HCT116 (cell line): ENCODE results near the gene SYNE1. TPM values are rescaled to one million over a fixed set of nuclear protein-coding genes. Genes with fewer than 3 reads are reported as not detected.

Experiments
- ATAC-seq: fragments of 200-7000 bp; cut with Tn5 transposase; 2 replicates; pipeline ENCODE4 v1.9.1; 2020; ENCODE audit warnings: mild to moderate bottlenecking, moderate library complexity
- BruUV-seq: library from RNA; stranded (reverse); fragments of 400-500 nt; replicated peaks from 2 replicates; lab custom pipeline; 2021; lab: Mats Ljungman, UMichigan
- CTCF ChIA-PET: fragments of 300-600 bp; sonication (Branson Sonifier 250); formaldehyde crosslinking; loops from one replicate; lab custom pipeline; 2021; ENCODE audit warnings: antibody characterized with exemption; lab: Charles Lee
- POLR2A ChIA-PET: fragments of 300-600, 350-600 bp; sonication (Branson Sonifier 250); formaldehyde crosslinking; loops from one replicate; lab custom pipeline; 2021; ENCODE audit warnings: antibody characterized with exemption; lab: Charles Lee
- RAD21 ChIA-PET, 2 experiments: fragments of 300-600 bp; sonication (Branson Sonifier 250); formaldehyde crosslinking; loops; one replicate each; lab custom pipeline; 2023; ENCODE audit warnings: low total read pairs in 2 of 2; ENCODE audit not compliant: uncharacterized antibody in 2 of 2, unreplicated experiment in 2 of 2, low non-redundant PET in 1 of 2; lab: Charles Lee
- DNase-seq: peaks from one replicate; pipeline ENCODE4 v3.0.0-alpha.2; 2010; ENCODE audit warnings: low read depth, low spot score
- H2AFZ ChIP-seq: fragments of 200-600 bp; shearing (Covaris generic), sonication (generic); 2 replicates; pipeline ENCODE4 v1.6.1; 2017; ENCODE audit warnings: low read depth, mixed run types, mixed read lengths, antibody characterized with exemption, low read length; ENCODE audit not compliant: poor library complexity, severe bottlenecking
- H3K27ac ChIP-seq: 2 replicates; pipeline ENCODE4 v1.5.1; 2012; ENCODE audit warnings: low read depth, low read length
- H3K27me3 ChIP-seq: fragments of 200-600 bp; sonication (generic); 2 replicates; pipeline ENCODE4 v1.6.1; 2016; ENCODE audit warnings: mixed run types, low read length, mixed read lengths; ENCODE audit not compliant: insufficient read depth
- H3K36me3 ChIP-seq, 2 experiments: fragments of 200-500 bp in 1 of 2; fragments of 200-600 bp in 1 of 2; sonication (Bioruptor generic) in 1 of 2; sonication (generic) in 1 of 2; 2 replicates each; pipeline versions ENCODE4 v1.5.1 to v1.6.1; 2014 to 2016; ENCODE audit warnings: low read length in 2 of 2, inconsistent platforms in 1 of 2, mixed read lengths in 1 of 2, mixed run types in 1 of 2; ENCODE audit not compliant: insufficient read depth in 2 of 2, control insufficient read depth in 1 of 2
- H3K4me1 ChIP-seq, 2 experiments: fragments of 200-600 bp in 1 of 2; sonication (generic) in 1 of 2; 2 replicates each; pipeline versions ENCODE4 v1.5.1 to v1.6.1; 2012 to 2017; ENCODE audit warnings: low read length in 2 of 2, inconsistent platforms in 1 of 2, mild to moderate bottlenecking in 1 of 2, mixed read lengths in 1 of 2, mixed run types in 1 of 2, moderate library complexity in 1 of 2; ENCODE audit not compliant: insufficient read depth in 2 of 2, control insufficient read depth in 1 of 2
- H3K4me2 ChIP-seq: fragments of 200-600 bp; sonication (generic); 2 replicates; pipeline ENCODE4 v1.6.1; 2017; ENCODE audit warnings: mixed run types, low read length, mixed read lengths
- H3K4me3 ChIP-seq, 2 experiments: fragments of 200-600 bp in 1 of 2; sonication (generic) in 1 of 2; replicated peaks in 1 of 2; 2 replicates each; pipeline ENCODE4 v1.5.1; 2011 to 2016; ENCODE audit warnings: low read length in 2 of 2, control low read depth in 1 of 2, low read depth in 1 of 2, mild to moderate bottlenecking in 1 of 2, mixed read lengths in 1 of 2, mixed run types in 1 of 2
- H3K79me2 ChIP-seq: fragments of 200-600 bp; sonication (generic); 2 replicates; pipeline ENCODE4 v1.6.1; 2017; ENCODE audit warnings: mild to moderate bottlenecking, mixed run types, low read length, moderate library complexity, mixed read lengths; ENCODE audit not compliant: insufficient read depth
- H3K9ac ChIP-seq: fragments of 200-600 bp; sonication (generic); 2 replicates; pipeline ENCODE4 v1.6.1; 2016; ENCODE audit warnings: low read length, mixed read lengths
- H3K9me2 ChIP-seq: fragments of 200-600 bp; sonication (generic), shearing (Covaris generic); 2 replicates; pipeline ENCODE4 v1.6.1; 2017; ENCODE audit warnings: mixed run types, mild to moderate bottlenecking, moderate library complexity; ENCODE audit not compliant: insufficient read depth
- H3K9me3 ChIP-seq, 2 experiments: fragments of 200-500 bp in 1 of 2; fragments of 200-600 bp in 1 of 2; sonication (Bioruptor generic) in 1 of 2; sonication (generic) in 1 of 2; 2 replicates each; pipeline ENCODE4 v1.6.1; 2014 to 2017; ENCODE audit warnings: low read length in 2 of 2, mixed read lengths in 2 of 2, inconsistent platforms in 1 of 2, low read depth in 1 of 2, mild to moderate bottlenecking in 1 of 2, mixed run types in 1 of 2, moderate library complexity in 1 of 2; ENCODE audit not compliant: control insufficient read depth in 1 of 2, insufficient read depth in 1 of 2
- H4K20me1 ChIP-seq: fragments of 200-600 bp; sonication (generic), shearing (Covaris generic); 2 replicates; pipeline ENCODE4 v1.6.1; 2017; ENCODE audit warnings: mixed run types, mild to moderate bottlenecking, moderate library complexity; ENCODE audit not compliant: insufficient read depth
- ATF3 ChIP-seq: IDR thresholded peaks from 2 replicates; pipeline ENCODE4 v1.6.1; 2012
- CBX3 ChIP-seq: IDR thresholded peaks from 2 replicates; pipeline ENCODE4 v1.6.1; 2012; ENCODE audit warnings: low read depth
- CEBPB ChIP-seq: IDR thresholded peaks from 2 replicates; pipeline ENCODE4 v1.6.1; 2012; ENCODE audit warnings: low read depth
- CTCF ChIP-seq, 3 experiments: fragments of 200-600 bp in 1 of 3; sonication (generic) in 1 of 3; IDR thresholded peaks in 2 of 3; conservative IDR thresholded peaks in 1 of 3; 2 replicates each; pipeline ENCODE4 v1.5.1; 2012 to 2017; ENCODE audit warnings: low read depth in 2 of 3, low read length in 2 of 3, antibody characterized with exemption in 1 of 3, borderline replicate concordance in 1 of 3, control low read depth in 1 of 3, mild to moderate bottlenecking in 1 of 3, mixed read lengths in 1 of 3, mixed run types in 1 of 3, moderate library complexity in 1 of 3; ENCODE audit not compliant: insufficient read depth in 1 of 3
- ELF1 ChIP-seq: IDR thresholded peaks from 2 replicates; pipeline ENCODE4 v1.6.1; 2012; ENCODE audit warnings: low read depth, borderline replicate concordance
- EZH2 ChIP-seq: fragments of 200-600 bp; sonication (generic); IDR thresholded peaks from 2 replicates; pipeline ENCODE4 v1.6.1; 2017; ENCODE audit warnings: antibody characterized with exemption, mixed run types
- EZH2phosphoT487 ChIP-seq: fragments of 200-600 bp; IDR thresholded peaks from 2 replicates; pipeline ENCODE4 v1.6.1; 2018; ENCODE audit warnings: antibody characterized with exemption, borderline replicate concordance
- FOSL1 ChIP-seq: IDR thresholded peaks from 2 replicates; pipeline ENCODE4 v1.6.1; 2012; ENCODE audit warnings: low read depth
- JUND ChIP-seq: IDR thresholded peaks from 2 replicates; pipeline ENCODE4 v1.6.1; 2012
- MAX ChIP-seq: IDR thresholded peaks from 2 replicates; pipeline ENCODE4 v1.6.1; 2012
- POLR2A ChIP-seq: IDR thresholded peaks from 2 replicates; pipeline ENCODE4 v1.7.0; 2011; ENCODE audit warnings: borderline replicate concordance; ENCODE audit not compliant: insufficient read depth, insufficient read length; ENCODE audit errors: extremely low read depth
- POLR2AphosphoS5 ChIP-seq: IDR thresholded peaks from 2 replicates; pipeline ENCODE4 v1.6.1; 2011; ENCODE audit warnings: mild to moderate bottlenecking, low read depth, low read length, moderate library complexity
- RAD21 ChIP-seq: IDR thresholded peaks from 2 replicates; pipeline ENCODE4 v1.6.1; 2012; ENCODE audit warnings: low read depth, mild to moderate bottlenecking
- REST ChIP-seq: IDR thresholded peaks from 2 replicates; pipeline ENCODE4 v1.6.1; 2012; ENCODE audit warnings: low read depth
- SIN3A ChIP-seq: IDR thresholded peaks from 2 replicates; pipeline ENCODE4 v1.6.1; 2012; ENCODE audit warnings: low read depth
- SP1 ChIP-seq: IDR thresholded peaks from 2 replicates; pipeline ENCODE4 v1.6.1; 2012; ENCODE audit warnings: low read depth
- SRF ChIP-seq: IDR thresholded peaks from 2 replicates; pipeline ENCODE4 v1.6.1; 2012; ENCODE audit warnings: low read depth
- TCF7L2 ChIP-seq: IDR thresholded peaks from 2 replicates; pipeline ENCODE4 v1.7.0; 2011; ENCODE audit warnings: borderline replicate concordance, inconsistent platforms; ENCODE audit not compliant: insufficient read depth, insufficient read length; ENCODE audit errors: extremely low read depth
- ZBTB33 ChIP-seq: IDR thresholded peaks from 2 replicates; pipeline ENCODE4 v1.6.1; 2011; ENCODE audit warnings: mild to moderate bottlenecking, low read length, moderate library complexity; ENCODE audit not compliant: insufficient replicate concordance; ENCODE audit errors: extremely low read depth
- ZFX ChIP-seq: fragments of 450-650 bp; IDR thresholded peaks from 2 replicates; pipeline ENCODE4 v1.6.1; 2017
- intact Hi-C: fragments of 100-400 bp; cut with micrococcal nuclease; formaldehyde crosslinking; loops from 2 replicates; pipeline ENCODE4 v1.10.0; 2022
- total RNA-seq: library from RNA; stranded (reverse); gene quantifications from one replicate; pipeline ENCODE4 v1.2.1, GENCODE V29; 2021; ENCODE audit not compliant: unreplicated experiment

SYNE1 gene
- total RNA-seq, 1 experiment from 2014 or later = 5.4 TPM

- H3K4me1 ChIP-seq = no peaks in the 10 kb centered on the region
- H3K9me3 ChIP-seq = no peaks in the 10 kb centered on the region
- no peaks in the 10 kb centered on the region for H3K79me2 ChIP-seq
- no peak overlapping the region for H3K4me2 ChIP-seq
- H3K27ac ChIP-seq = no peak overlapping the region
- no peak overlapping the region for H3K9ac ChIP-seq
- DNase-seq (no peak), ATAC-seq (no peak)
- no TSS peak for BruUV-seq
- RAD21 ChIA-PET = no interaction called here
- H3K36me3 ChIP-seq = no peaks in the 10 kb centered on the region
- CTCF ChIA-PET = no interaction called here
- H2AFZ ChIP-seq = no peak overlapping the region
- H3K4me3 ChIP-seq = no peak overlapping the region
- TF ChIP-seq REST (no peak), CEBPB (no peak), CBX3 (no peak), EZH2phosphoT487 (no peak), ZBTB33 (no peak), EZH2 (no peak), CTCF (IDR thresholded peaks at IDR 0.05 in 2 of 3, conservative IDR thresholded peaks at IDR 0.05 in 1 of 3; ENCODE audit: borderline replicate concordance in 1 of 3, insufficient read depth in 1 of 3, low read depth in 2 of 3, low read length in 2 of 3) (no peak), ZFX (no peak), POLR2AphosphoS5 (no peak), SP1 (no peak), RAD21 (no peak), JUND (no peak), POLR2A (no peak), MAX (no peak), SRF (no peak), SIN3A (no peak), ATF3 (no peak), TCF7L2 (no peak), FOSL1 (no peak), ELF1 (no peak)
- TF ChIP-seq, all 23 proteins: peak for 0
- Histone ChIP-seq H4K20me1 (no peaks in the 10 kb centered on the region), H3K27me3 (no peaks in the 10 kb centered on the region), H3K9me2 (no peaks in the 10 kb centered on the region)
- intact Hi-C loops = no loop called here
- POLR2A ChIA-PET = no interaction called here
Observed at GRCh38 chr6:152154559-152155356, 482.4 kb downstream of the SYNE1 start.
